Measurements from ENCODE around the gene TMCC3. TPM values are rescaled to one million over a fixed set of nuclear protein-coding genes. Genes with fewer than 3 reads are reported as not detected.

Gene TMCC3
- total RNA-seq, 1 experiment from 2014 or later, result 0.92 TPM

DNA sequence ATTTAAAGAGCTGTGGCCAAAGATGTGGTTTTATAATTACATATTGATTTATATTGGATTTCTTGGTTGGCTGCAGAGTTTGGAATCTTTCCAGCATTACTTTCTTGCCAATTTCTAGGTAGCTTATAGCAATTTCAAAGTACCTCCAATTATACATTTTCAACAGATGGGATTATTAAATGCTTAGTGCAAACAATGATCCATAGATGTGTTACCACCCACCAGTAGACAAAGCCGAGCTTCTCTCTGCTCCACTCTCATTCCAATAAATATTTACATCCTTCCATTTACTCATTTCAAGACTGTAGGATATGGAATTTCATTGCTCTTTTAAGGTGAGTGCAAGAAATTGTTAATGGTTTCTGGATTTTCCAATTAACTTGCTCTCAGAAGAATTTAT lies 21.6 kb upstream of the TMCC3 start:
- ChIA-PET CTCF (no interaction called here), POLR2A (no interaction called here)
- DNase-seq (ENCODE audit: low read depth, low spot score) (no peak), ATAC-seq (no peak)
- Histone ChIP-seq H3K36me3 (ENCODE audit: control insufficient read depth, insufficient read depth, low read length) (no peaks in the 10 kb centered on the region), H3K9me3 (ENCODE audit: control insufficient read depth, insufficient read depth, low read depth, low read length) (no peaks in the 10 kb centered on the region), H3K4me3 (ENCODE audit: low read depth in 2 of 2, low read length in 2 of 2) (no peak overlapping the region), H3K4me1 (ENCODE audit: control insufficient read depth, insufficient read depth, low read length) (no peaks in the 10 kb centered on the region), H3K27ac (ENCODE audit: low read length) (no peak overlapping the region), H3K27me3 (ENCODE audit: control insufficient read depth, insufficient read depth, low read length) (peaks cover 17% of the 10 kb centered on the region)
- BruUV-seq (replicated peaks), result no TSS peak
- in situ Hi-C loops (cut with HindIII; ENCODE audit: low pct_unique_long_range_greater_than_20kb, low sequenced_read_pairs) (no loop called here), intact Hi-C loops (cut with micrococcal nuclease; ENCODE audit: unreplicated experiment) (no loop called here)
- no peak for TF ChIP-seq TCF7L2 (IDR thresholded peaks at IDR 0.05; ENCODE audit: low read depth, low read length)
- no peak for TF ChIP-seq POLR2AphosphoS5 (IDR thresholded peaks at IDR 0.05; ENCODE audit: low read depth, low read length)
- no peak for TF ChIP-seq SIN3A (IDR thresholded peaks at IDR 0.05; ENCODE audit: borderline replicate concordance, insufficient read depth, low read depth, low read length)
- no peak for TF ChIP-seq REST (IDR thresholded peaks at IDR 0.05; ENCODE audit: insufficient read depth in 1 of 2, low read depth in 2 of 2, low read length in 1 of 2)
- TF ChIP-seq CTCF (IDR thresholded peaks at IDR 0.05), result no peak

DNA sequence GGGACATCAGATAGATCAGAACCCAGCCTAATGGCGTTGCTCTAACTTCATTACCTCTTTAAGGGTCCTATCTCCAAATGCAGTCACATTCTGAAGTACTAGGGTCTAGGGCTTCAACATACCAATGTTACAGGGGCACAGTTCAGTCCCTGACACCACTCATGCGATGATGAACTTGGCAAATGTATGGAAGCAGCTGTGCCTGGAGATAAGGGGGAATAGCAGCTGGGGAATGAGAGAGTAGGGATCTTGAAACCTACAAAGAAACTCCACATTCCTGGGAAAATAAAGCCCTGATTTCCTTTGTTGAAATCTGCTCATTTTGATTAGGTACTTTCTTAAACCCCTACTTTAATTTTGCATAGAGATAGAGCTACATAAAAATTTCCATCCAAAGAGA lies 20.5 kb upstream of the TMCC3 start:
- intact Hi-C loops (cut with micrococcal nuclease; ENCODE audit: unreplicated experiment), result no loop called here
- peaks cover 18% of the 10 kb centered on the region for H3K27me3 ChIP-seq (ENCODE audit: control insufficient read depth, insufficient read depth, low read length)
- no peak for ATAC-seq
- DNase-seq (ENCODE audit: low read depth, low spot score), result no peak
- no peaks in the 10 kb centered on the region for H3K36me3 ChIP-seq (ENCODE audit: control insufficient read depth, insufficient read depth, low read length)
- no peak overlapping the region for H3K4me3 ChIP-seq (ENCODE audit: low read depth in 2 of 2, low read length in 2 of 2)
- no peaks in the 10 kb centered on the region for H3K9me3 ChIP-seq (ENCODE audit: control insufficient read depth, insufficient read depth, low read depth, low read length)
- no peak overlapping the region for H3K27ac ChIP-seq (ENCODE audit: low read length)
- ChIA-PET CTCF (no interaction called here), POLR2A (no interaction called here)
- BruUV-seq (replicated peaks), result no TSS peak
- in situ Hi-C loops (cut with HindIII; ENCODE audit: low pct_unique_long_range_greater_than_20kb, low sequenced_read_pairs), result no loop called here
- H3K4me1 ChIP-seq (ENCODE audit: control insufficient read depth, insufficient read depth, low read length), result no peaks in the 10 kb centered on the region
- TF ChIP-seq CTCF (IDR thresholded peaks at IDR 0.05), result no peak
- no peak for TF ChIP-seq SIN3A (IDR thresholded peaks at IDR 0.05; ENCODE audit: borderline replicate concordance, insufficient read depth, low read depth, low read length)
- no peak for TF ChIP-seq REST (IDR thresholded peaks at IDR 0.05; ENCODE audit: insufficient read depth in 1 of 2, low read depth in 2 of 2, low read length in 1 of 2)
- TF ChIP-seq TCF7L2 (IDR thresholded peaks at IDR 0.05; ENCODE audit: low read depth, low read length), result no peak
- TF ChIP-seq POLR2AphosphoS5 (IDR thresholded peaks at IDR 0.05; ENCODE audit: low read depth, low read length), result no peak

Measured in Panc1 (cell line).